ENCODE data around the gene ARHGAP42.

ARHGAP42 gene

GRCh38 chr11:100978939-100979338, 291.9 kb downstream of the ARHGAP42 start:
- no peak for TF ChIP-seq EZH2phosphoT487 (IDR thresholded peaks at IDR 0.05; ENCODE audit: borderline replicate concordance, low read length)
- no peak for TF ChIP-seq CTCF (IDR thresholded peaks at IDR 0.05; ENCODE audit: low read depth, low read length, poor library complexity, severe bottlenecking)
- Histone ChIP-seq H3K36me3 (ENCODE audit: control insufficient read depth, low read length) (no peaks in the 10 kb centered on the region), H4K20me1 (ENCODE audit: control insufficient read depth, insufficient read depth, low read depth, low read length) (no peaks in the 10 kb centered on the region), H3K9me3 (ENCODE audit: control insufficient read depth, insufficient read depth, low read length) (no peaks in the 10 kb centered on the region), H3K79me2 (ENCODE audit: control insufficient read depth, low read length) (no peaks in the 10 kb centered on the region), H3K4me3 (ENCODE audit: low read length) (no peak overlapping the region), H3K27me3 (ENCODE audit: control insufficient read depth, low read length) (no peaks in the 10 kb centered on the region), H3K27ac (ENCODE audit: low read depth, low read length) (no peak overlapping the region), H3K4me1 (ENCODE audit: control insufficient read depth, low read length) (no peaks in the 10 kb centered on the region), H3K9me2 (replicated peaks; ENCODE audit: control insufficient read depth, low read length) (no peaks in the 10 kb centered on the region), H3F3A (ENCODE audit: control insufficient read depth, insufficient read depth) (no peaks in the 10 kb centered on the region), H3K4me2 (ENCODE audit: low read length) (no peak overlapping the region)

DNA sequence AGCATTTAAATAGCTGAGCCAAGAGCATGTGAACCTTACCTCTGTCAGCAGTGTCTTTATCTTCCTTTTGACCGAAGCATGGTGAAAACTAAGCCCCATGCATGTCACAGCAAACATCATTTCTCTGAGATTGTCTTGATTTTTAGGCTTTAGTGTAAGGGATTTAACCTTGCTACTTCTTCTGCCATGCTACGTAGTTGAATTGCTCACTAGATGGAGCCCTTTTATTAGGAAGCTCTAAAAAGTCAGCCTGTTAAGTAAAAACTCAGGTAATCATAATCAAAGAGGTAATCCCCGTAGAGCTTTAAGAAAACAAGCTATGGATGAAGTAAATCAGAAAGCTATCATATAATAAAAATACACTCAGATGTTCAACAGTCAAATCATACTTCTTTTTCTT, 293.1 kb downstream of the ARHGAP42 start:
- peak; percentile 25 for TF ChIP-seq CTCF (IDR thresholded peaks at IDR 0.05; ENCODE audit: low read depth, low read length, poor library complexity, severe bottlenecking)
- no peak for TF ChIP-seq EZH2phosphoT487 (IDR thresholded peaks at IDR 0.05; ENCODE audit: borderline replicate concordance, low read length)
- H3K79me2 ChIP-seq (ENCODE audit: control insufficient read depth, low read length), result no peaks in the 10 kb centered on the region
- no peaks in the 10 kb centered on the region for H3K27me3 ChIP-seq (ENCODE audit: control insufficient read depth, low read length)

DNA sequence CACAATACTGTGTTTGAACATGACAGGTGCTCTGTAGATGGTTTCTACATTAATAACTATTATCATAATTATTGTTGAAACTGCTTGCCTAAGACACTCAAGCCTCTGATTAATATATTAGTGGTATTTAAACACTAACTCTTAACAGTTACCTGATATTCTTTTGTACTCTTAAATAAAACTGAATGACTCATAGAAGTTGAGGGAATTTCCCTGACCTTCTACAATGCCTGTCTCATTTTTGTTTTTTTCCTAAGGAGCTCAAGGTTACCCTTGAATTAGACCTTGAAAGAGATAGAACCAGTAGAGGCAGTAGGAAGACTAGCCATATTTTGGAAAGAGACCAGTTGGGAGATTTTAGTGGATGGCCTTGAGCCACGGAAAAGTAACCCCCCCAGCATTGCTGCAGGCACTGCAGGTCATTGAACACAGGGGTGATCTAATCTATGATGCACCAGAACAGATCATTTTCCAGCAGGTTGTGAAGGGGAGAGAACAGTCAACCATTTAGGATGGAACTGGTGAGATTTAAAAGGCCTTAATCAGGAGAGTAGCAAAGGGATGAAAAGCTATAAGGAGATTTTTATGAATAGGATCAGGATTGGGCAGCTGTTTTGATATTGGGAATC, 294.2 kb downstream of the ARHGAP42 start:
- H4K20me1 ChIP-seq (ENCODE audit: control insufficient read depth, insufficient read depth, low read depth, low read length), result no peaks in the 10 kb centered on the region
- no peak overlapping the region for H3K4me3 ChIP-seq (ENCODE audit: low read length)
- H3K4me2 ChIP-seq (ENCODE audit: low read length), result no peak overlapping the region
- H3K4me1 ChIP-seq (ENCODE audit: control insufficient read depth, low read length), result peaks cover 8% of the 10 kb centered on the region
- H3K36me3 ChIP-seq (ENCODE audit: control insufficient read depth, low read length), result no peaks in the 10 kb centered on the region
- no peaks in the 10 kb centered on the region for H3K9me2 ChIP-seq (replicated peaks; ENCODE audit: control insufficient read depth, low read length)
- no peaks in the 10 kb centered on the region for H3K27me3 ChIP-seq (ENCODE audit: control insufficient read depth, low read length)
- no peaks in the 10 kb centered on the region for H3F3A ChIP-seq (ENCODE audit: control insufficient read depth, insufficient read depth)
- H3K27ac ChIP-seq (ENCODE audit: low read depth, low read length), result no peak overlapping the region
- no peaks in the 10 kb centered on the region for H3K9me3 ChIP-seq (ENCODE audit: control insufficient read depth, insufficient read depth, low read length)
- no peaks in the 10 kb centered on the region for H3K79me2 ChIP-seq (ENCODE audit: control insufficient read depth, low read length)
- no peak for TF ChIP-seq EZH2phosphoT487 (IDR thresholded peaks at IDR 0.05; ENCODE audit: borderline replicate concordance, low read length)
- TF ChIP-seq CTCF (IDR thresholded peaks at IDR 0.05; ENCODE audit: low read depth, low read length, poor library complexity, severe bottlenecking), result no peak

More for the DNA sequence above, 293.1 kb downstream of the ARHGAP42 start:
- Histone ChIP-seq H3K4me3 (ENCODE audit: low read length) (no peak overlapping the region), H3K4me1 (ENCODE audit: control insufficient read depth, low read length) (peaks cover 8% of the 10 kb centered on the region), H4K20me1 (ENCODE audit: control insufficient read depth, insufficient read depth, low read depth, low read length) (no peaks in the 10 kb centered on the region), H3K27ac (ENCODE audit: low read depth, low read length) (no peak overlapping the region), H3K9me3 (ENCODE audit: control insufficient read depth, insufficient read depth, low read length) (no peaks in the 10 kb centered on the region), H3K9me2 (replicated peaks; ENCODE audit: control insufficient read depth, low read length) (no peaks in the 10 kb centered on the region), H3K36me3 (ENCODE audit: control insufficient read depth, low read length) (no peaks in the 10 kb centered on the region), H3F3A (ENCODE audit: control insufficient read depth, insufficient read depth) (no peaks in the 10 kb centered on the region), H3K4me2 (ENCODE audit: low read length) (no peak overlapping the region)
